ENCODE measurements around the gene HMGCR.

DNA sequence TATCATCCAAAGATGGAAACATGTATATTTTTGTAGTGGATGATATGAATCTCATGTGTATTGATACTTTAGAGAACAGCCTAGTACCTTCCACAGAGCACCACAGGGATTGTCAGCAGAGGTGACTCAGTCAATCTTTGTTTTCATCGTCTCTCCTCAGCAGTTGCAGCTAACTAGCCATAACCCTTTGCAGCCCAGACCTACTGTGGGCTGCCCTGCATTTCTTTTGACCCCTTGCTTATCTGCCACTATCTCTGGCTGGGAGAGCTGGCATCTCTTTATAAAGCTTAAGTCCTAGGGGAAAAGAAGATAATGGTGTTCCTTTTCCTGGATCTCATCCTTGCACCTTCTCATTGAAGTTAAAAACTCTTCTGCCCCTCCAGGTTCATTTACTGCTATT lies 28.7 kb downstream of the HMGCR start:
- TF ChIP-seq POLR2A (IDR thresholded peaks at IDR 0.05), result no peak
- TF ChIP-seq, protein P1, sequence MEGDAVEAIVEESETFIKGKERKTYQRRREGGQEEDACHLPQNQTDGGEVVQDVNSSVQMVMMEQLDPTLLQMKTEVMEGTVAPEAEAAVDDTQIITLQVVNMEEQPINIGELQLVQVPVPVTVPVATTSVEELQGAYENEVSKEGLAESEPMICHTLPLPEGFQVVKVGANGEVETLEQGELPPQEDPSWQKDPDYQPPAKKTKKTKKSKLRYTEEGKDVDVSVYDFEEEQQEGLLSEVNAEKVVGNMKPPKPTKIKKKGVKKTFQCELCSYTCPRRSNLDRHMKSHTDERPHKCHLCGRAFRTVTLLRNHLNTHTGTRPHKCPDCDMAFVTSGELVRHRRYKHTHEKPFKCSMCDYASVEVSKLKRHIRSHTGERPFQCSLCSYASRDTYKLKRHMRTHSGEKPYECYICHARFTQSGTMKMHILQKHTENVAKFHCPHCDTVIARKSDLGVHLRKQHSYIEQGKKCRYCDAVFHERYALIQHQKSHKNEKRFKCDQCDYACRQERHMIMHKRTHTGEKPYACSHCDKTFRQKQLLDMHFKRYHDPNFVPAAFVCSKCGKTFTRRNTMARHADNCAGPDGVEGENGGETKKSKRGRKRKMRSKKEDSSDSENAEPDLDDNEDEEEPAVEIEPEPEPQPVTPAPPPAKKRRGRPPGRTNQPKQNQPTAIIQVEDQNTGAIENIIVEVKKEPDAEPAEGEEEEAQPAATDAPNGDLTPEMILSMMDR (IDR thresholded peaks at IDR 0.05), result no peak
